H9 (cell line): ENCODE data around the gene CLMN. TPM values are rescaled to one million over a fixed set of nuclear protein-coding genes. Genes with fewer than 3 reads are reported as not detected.

Source experiments
- DNase-seq: peaks from one replicate; pipeline ENCODE4 v3.0.0-alpha.2; 2017
- H2AFZ ChIP-seq: one replicate; pipeline ENCODE4 v1.6.1; 2013; ENCODE audit warnings: mild to moderate bottlenecking, low read length, control low read depth, moderate library complexity
- H2AK5ac ChIP-seq: 2 replicates; pipeline ENCODE4 v1.6.1; 2013; ENCODE audit warnings: low read length, control low read depth, mixed read lengths; ENCODE audit not compliant: insufficient read length
- H2BK120ac ChIP-seq: one replicate; pipeline ENCODE4 v1.6.1; 2013; ENCODE audit warnings: low read depth, mild to moderate bottlenecking, low read length, control low read depth, inconsistent platforms; ENCODE audit not compliant: poor library complexity, severe bottlenecking
- H2BK12ac ChIP-seq: 2 replicates; pipeline ENCODE4 v1.6.1; 2013; ENCODE audit warnings: low read length, control low read depth, mixed read lengths, low read depth; ENCODE audit not compliant: insufficient read length
- H2BK15ac ChIP-seq: 2 replicates; pipeline ENCODE4 v1.6.1; 2013; ENCODE audit warnings: low read depth, low read length, control low read depth
- H2BK20ac ChIP-seq: one replicate; pipeline ENCODE4 v1.6.1; 2013; ENCODE audit warnings: low read depth, mild to moderate bottlenecking, low read length, control low read depth, inconsistent platforms; ENCODE audit not compliant: poor library complexity, severe bottlenecking
- H2BK5ac ChIP-seq: 2 replicates; pipeline ENCODE4 v1.6.1; 2013; ENCODE audit warnings: low read length, control low read depth, mixed read lengths; ENCODE audit not compliant: insufficient read length
- H3K14ac ChIP-seq: 2 replicates; pipeline ENCODE4 v1.6.1; 2013; ENCODE audit warnings: low read length, control low read depth; ENCODE audit not compliant: insufficient read depth
- H3K18ac ChIP-seq: 2 replicates; pipeline ENCODE4 v1.6.1; 2013; ENCODE audit warnings: low read depth, mild to moderate bottlenecking, mixed read lengths, low read length, control low read depth; ENCODE audit not compliant: insufficient read length
- H3K23ac ChIP-seq: 2 replicates; pipeline ENCODE4 v1.6.1; 2013; ENCODE audit warnings: low read length, control low read depth, mixed read lengths, low read depth; ENCODE audit not compliant: insufficient read length
- H3K23me2 ChIP-seq: 2 replicates; pipeline ENCODE4 v1.6.1; 2013; ENCODE audit warnings: low read depth, mild to moderate bottlenecking, mixed read lengths, low read length, control low read depth; ENCODE audit not compliant: insufficient read length, poor library complexity, severe bottlenecking
- H3K27ac ChIP-seq: 2 replicates; pipeline ENCODE4 v1.5.1; 2013; ENCODE audit warnings: low read length, control low read depth, mixed read lengths, low read depth; ENCODE audit not compliant: insufficient read length
- H3K27me3 ChIP-seq: 2 replicates; pipeline ENCODE4 v1.6.1; 2013; ENCODE audit warnings: low read length, control low read depth, inconsistent platforms; ENCODE audit not compliant: insufficient read depth
- H3K4ac ChIP-seq: 2 replicates; pipeline ENCODE4 v1.6.1; 2013; ENCODE audit warnings: low read depth, mild to moderate bottlenecking, control low read depth, inconsistent platforms, low read length, moderate library complexity
- H3K4me1 ChIP-seq: 2 replicates; pipeline ENCODE4 v1.6.1; 2013; ENCODE audit warnings: low read length, control low read depth, inconsistent platforms; ENCODE audit not compliant: insufficient read depth
- H3K4me2 ChIP-seq: 2 replicates; pipeline ENCODE4 v1.6.1; 2013; ENCODE audit warnings: low read length, control low read depth, mixed read lengths; ENCODE audit not compliant: insufficient read length, insufficient read depth
- H3K56ac ChIP-seq: 2 replicates; pipeline ENCODE4 v1.6.1; 2013; ENCODE audit warnings: low read depth, mild to moderate bottlenecking, mixed read lengths, low read length, control low read depth; ENCODE audit not compliant: insufficient read length
- H3K79me1 ChIP-seq: 2 replicates; pipeline ENCODE4 v1.6.1; 2013; ENCODE audit warnings: low read depth, mild to moderate bottlenecking, moderate library complexity, low read length, control low read depth, inconsistent platforms; ENCODE audit not compliant: insufficient read depth, poor library complexity, severe bottlenecking
- H3K79me2 ChIP-seq: 2 replicates; pipeline ENCODE4 v1.6.1; 2013; ENCODE audit warnings: low read length, control low read depth, inconsistent platforms; ENCODE audit not compliant: insufficient read depth
- H3K9ac ChIP-seq: 2 replicates; pipeline ENCODE4 v1.6.1; 2013; ENCODE audit warnings: low read length, control low read depth, mixed read lengths; ENCODE audit not compliant: insufficient read length; ENCODE audit errors: extremely low read depth
- H3K9me3 ChIP-seq: one replicate; pipeline ENCODE4 v1.6.1; 2013; ENCODE audit warnings: low read depth, low read length, inconsistent platforms; ENCODE audit not compliant: control insufficient read depth
- H3T11ph ChIP-seq: one replicate; pipeline ENCODE4 v1.6.1; 2013; ENCODE audit warnings: mild to moderate bottlenecking, low read length, control low read depth, inconsistent platforms
- H4K20me1 ChIP-seq: one replicate; pipeline ENCODE4 v1.6.1; 2013; ENCODE audit not compliant: control insufficient read depth, insufficient read length, insufficient read depth
- H4K5ac ChIP-seq: 2 replicates; pipeline ENCODE4 v1.6.1; 2013; ENCODE audit warnings: low read depth, mild to moderate bottlenecking, mixed read lengths, low read length, control low read depth; ENCODE audit not compliant: insufficient read length
- H4K8ac ChIP-seq: replicated peaks from 2 replicates; pipeline ENCODE4 v1.6.1; 2013; ENCODE audit warnings: low read length, control low read depth, mixed read lengths, low read depth; ENCODE audit not compliant: insufficient read length
- H4K91ac ChIP-seq: 2 replicates; pipeline ENCODE4 v1.6.1; 2013; ENCODE audit warnings: low read depth, mild to moderate bottlenecking, moderate library complexity, mixed read lengths, low read length, control low read depth; ENCODE audit not compliant: insufficient read length
- H3K27ac Mint-ChIP-seq, 3 experiments: 2 replicates in 2 of 3; 3 replicates in 1 of 3; pipeline ENCODE4 v1.8.0; 2020 to 2021; ENCODE audit warnings: mixed read lengths in 3 of 3, mild to moderate bottlenecking in 1 of 3, moderate library complexity in 1 of 3
- H3K27me3 Mint-ChIP-seq: 2 replicates; pipeline ENCODE4 v1.8.0; 2021; ENCODE audit warnings: low read depth, mild to moderate bottlenecking, moderate library complexity, mixed read lengths
- H3K36me3 Mint-ChIP-seq, 3 experiments: 2 replicates in 2 of 3; 3 replicates in 1 of 3; pipeline ENCODE4 v1.8.0; 2020 to 2021; ENCODE audit warnings: low read depth in 3 of 3, mixed read lengths in 3 of 3; ENCODE audit not compliant: insufficient read depth in 1 of 3
- H3K4me1 Mint-ChIP-seq, 2 experiments: 2 replicates each; pipeline ENCODE4 v1.8.0; 2020; ENCODE audit warnings: mixed read lengths in 2 of 2
- H3K4me3 Mint-ChIP-seq, 2 experiments: 2 replicates in 1 of 2; 3 replicates in 1 of 2; pipeline ENCODE4 v1.8.0; 2020 to 2021; ENCODE audit warnings: mild to moderate bottlenecking in 2 of 2, mixed read lengths in 2 of 2, moderate library complexity in 1 of 2
- H3K9me3 Mint-ChIP-seq, 2 experiments: 2 replicates in 1 of 2; 3 replicates in 1 of 2; pipeline ENCODE4 v1.8.0; 2020; ENCODE audit warnings: mild to moderate bottlenecking in 2 of 2, mixed read lengths in 2 of 2, moderate library complexity in 1 of 2
- WGBS: extraction: QIAGEN DNeasy Blood & Tissue Kit; methylation state at CpG from one replicate; pipeline ENCODE4 v1.1.7; 2013; ENCODE audit warnings: missing lambda C conversion rate, low lambda C conversion rate, mixed read lengths; ENCODE audit not compliant: insufficient read length; ENCODE audit errors: extremely low coverage; 5-methylcytosine and 5-hydroxymethylcytosine counted together
- total RNA-seq: library from RNA; stranded (reverse); gene quantifications from 2 replicates; pipeline ENCODE4 v1.2.1, GENCODE V29; 2021
- TF ChIP-seq, protein P1 (sequence below): fragments of 200-600 bp; sonication (generic); conservative IDR thresholded peaks from 3 replicates; pipeline ENCODE4 v1.8.0; 2021; ENCODE audit warnings: antibody characterized with exemption, mild to moderate bottlenecking

Gene CLMN
- total RNA-seq, 1 experiment from 2014 or later = 7.6 TPM

DNA sequence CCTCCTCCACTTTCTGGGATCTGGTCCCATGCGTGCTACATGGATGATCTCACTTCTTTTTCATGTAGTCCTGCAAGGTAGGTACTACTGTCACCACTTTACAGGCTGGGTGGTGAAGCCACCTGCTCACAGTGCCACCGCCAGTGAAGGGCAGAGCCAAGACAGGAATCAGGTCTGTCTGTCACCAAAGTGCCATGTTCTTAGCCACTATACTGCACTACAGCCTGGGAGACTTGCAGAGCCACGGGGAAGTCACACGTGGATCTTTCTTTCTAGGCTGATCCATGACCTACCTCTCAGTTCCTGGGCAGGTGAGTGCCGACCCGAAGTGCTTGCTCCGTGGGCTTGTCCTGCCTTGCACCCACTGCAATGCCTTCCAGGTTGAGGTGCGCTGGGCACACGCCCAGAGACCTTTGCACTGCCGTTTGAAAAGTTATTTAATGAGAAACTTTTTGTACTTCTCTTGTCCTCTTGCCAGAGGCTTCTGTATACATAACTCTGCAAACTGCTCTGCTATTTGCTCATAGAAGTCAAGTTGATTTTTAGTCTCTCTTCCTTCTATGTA lies 19.7 kb upstream of the CLMN start:
- Histone ChIP-seq H3K56ac (no peak overlapping the region), H2AK5ac (no peak overlapping the region), H3T11ph (no peak overlapping the region), H2BK20ac (no peak overlapping the region), H3K23me2 (no peaks in the 10 kb centered on the region), H3K4me2 (no peak overlapping the region), H3K4me1 (no peaks in the 10 kb centered on the region), H4K20me1 (no peaks in the 10 kb centered on the region), H2AFZ (no peak overlapping the region), H4K91ac (no peak overlapping the region), H3K9ac (no peak overlapping the region), H3K14ac (no peak overlapping the region; the same call in 1 of the 2 replicates), H3K27ac (no peak overlapping the region), H3K79me1 (no peaks in the 10 kb centered on the region), H2BK15ac (no peak overlapping the region), H3K18ac (no peak overlapping the region), H3K79me2 (no peaks in the 10 kb centered on the region), H3K23ac (no peak overlapping the region), H3K27me3 (no peaks in the 10 kb centered on the region), H4K5ac (no peak overlapping the region), H4K8ac (no peak overlapping the region), H3K9me3 (no peaks in the 10 kb centered on the region), H2BK120ac (no peak overlapping the region), H2BK5ac (no peak overlapping the region), H3K4ac (no peak overlapping the region), H2BK12ac (no peak overlapping the region)
- Mint-ChIP-seq H3K27me3 (peaks cover 14% of the 10 kb centered on the region), H3K9me3 (no peaks in the 10 kb centered on the region), H3K4me1 (peaks cover 5% of the 10 kb centered on the region in 2 experiments; a peak in 1 of 4 replicates), H3K27ac (no peak overlapping the region), H3K4me3 (no peak overlapping the region), H3K36me3 (no peaks in the 10 kb centered on the region; a peak in 1 of 7 replicates)
- no peak for DNase-seq
- TF ChIP-seq, protein P1, sequence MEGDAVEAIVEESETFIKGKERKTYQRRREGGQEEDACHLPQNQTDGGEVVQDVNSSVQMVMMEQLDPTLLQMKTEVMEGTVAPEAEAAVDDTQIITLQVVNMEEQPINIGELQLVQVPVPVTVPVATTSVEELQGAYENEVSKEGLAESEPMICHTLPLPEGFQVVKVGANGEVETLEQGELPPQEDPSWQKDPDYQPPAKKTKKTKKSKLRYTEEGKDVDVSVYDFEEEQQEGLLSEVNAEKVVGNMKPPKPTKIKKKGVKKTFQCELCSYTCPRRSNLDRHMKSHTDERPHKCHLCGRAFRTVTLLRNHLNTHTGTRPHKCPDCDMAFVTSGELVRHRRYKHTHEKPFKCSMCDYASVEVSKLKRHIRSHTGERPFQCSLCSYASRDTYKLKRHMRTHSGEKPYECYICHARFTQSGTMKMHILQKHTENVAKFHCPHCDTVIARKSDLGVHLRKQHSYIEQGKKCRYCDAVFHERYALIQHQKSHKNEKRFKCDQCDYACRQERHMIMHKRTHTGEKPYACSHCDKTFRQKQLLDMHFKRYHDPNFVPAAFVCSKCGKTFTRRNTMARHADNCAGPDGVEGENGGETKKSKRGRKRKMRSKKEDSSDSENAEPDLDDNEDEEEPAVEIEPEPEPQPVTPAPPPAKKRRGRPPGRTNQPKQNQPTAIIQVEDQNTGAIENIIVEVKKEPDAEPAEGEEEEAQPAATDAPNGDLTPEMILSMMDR = no peak
- WGBS = no CpG with 5 or more reads among the region's 10 CpGs
